CD4-positive, alpha-beta T cell treated with Interferon alpha-2 for 1 hour (primary cell): ENCODE results near the gene RASSF10.

ENCODE experiments used
- DNase-seq, 2 donors: peaks; one replicate each; pipeline ENCODE4 v3.0.0-alpha.2; 2020 to 2022

The RASSF10 gene

GRCh38 chr11:13008625-13009475 is at the start of gene RASSF10:
Gene RASSF10, plus strand, starts transcription at chr11:13009316. Its CDS starts 261 bp downstream, at chr11:13009577.
- no peak for DNase-seq

GRCh38 chr11:12961615-12962014 is 47.5 kb upstream of the RASSF10 start:
- no peak for DNase-seq

- DNase-seq = no peak
Measured at GRCh38 chr11:12962306-12962705, 46.8 kb upstream of the RASSF10 start.

- DNase-seq = no peak
Measured at GRCh38 chr11:12963051-12963450, 46.1 kb upstream of the RASSF10 start.

GRCh38 chr11:12963792-12964536 is 45.2 kb upstream of the RASSF10 start:
- DNase-seq = peak; percentile 34 to 64

- no peak for DNase-seq
Measured at GRCh38 chr11:12964650-12965049, 44.5 kb upstream of the RASSF10 start.

- DNase-seq = no peak
Measured at GRCh38 chr11:12966002-12966401, 43.1 kb upstream of the RASSF10 start.

GRCh38 chr11:12968101-12968500 is 41.0 kb upstream of the RASSF10 start:
- DNase-seq = no peak

GRCh38 chr11:12968826-12969225 is 40.3 kb upstream of the RASSF10 start:
- DNase-seq = no peak

- no peak for DNase-seq
Measured at GRCh38 chr11:12971955-12972354, 37.2 kb upstream of the RASSF10 start.

- DNase-seq = no peak
Measured at GRCh38 chr11:12973528-12974181, 35.5 kb upstream of the RASSF10 start.

GRCh38 chr11:12975195-12975594 is 33.9 kb upstream of the RASSF10 start:
- no peak for DNase-seq

- no peak for DNase-seq
Measured at GRCh38 chr11:12979928-12980689, 29.0 kb upstream of the RASSF10 start.

- no peak for DNase-seq
Measured at GRCh38 chr11:12981676-12982522, 27.2 kb upstream of the RASSF10 start.

GRCh38 chr11:12983336-12983735 is 25.8 kb upstream of the RASSF10 start:
- DNase-seq = no peak

- no peak for DNase-seq
Measured at GRCh38 chr11:12986194-12986898, 22.8 kb upstream of the RASSF10 start.

- no peak for DNase-seq
Measured at GRCh38 chr11:12989428-12990161, 19.5 kb upstream of the RASSF10 start.

- DNase-seq = no peak
Measured at GRCh38 chr11:12990162-12990480, 19.0 kb upstream of the RASSF10 start.

GRCh38 chr11:12991426-12991825 is 17.7 kb upstream of the RASSF10 start:
- DNase-seq = no peak

- DNase-seq = no peak
Measured at GRCh38 chr11:12993626-12994025, 15.5 kb upstream of the RASSF10 start.

GRCh38 chr11:12994476-12994875 is 14.6 kb upstream of the RASSF10 start:
- DNase-seq = no peak
